GM08714 (cell line): ENCODE results near the gene LRFN3.
"Not testable (repeated sequence)": the region's sequence is repeated elsewhere in the genome, so short reads cannot be mapped to it uniquely, and the experiment has no call there.

Source experiments
- H3K4me3 ChIP-seq: fragments of 200-500 bp; sonication (Bioruptor generic); 2 replicates; pipeline ENCODE4 v1.5.1; 2014; ENCODE audit warnings: mild to moderate bottlenecking, low read length, inconsistent platforms
- ZNF274 ChIP-seq: IDR thresholded peaks from 2 replicates; pipeline ENCODE4 v1.6.1; 2012; ENCODE audit warnings: mild to moderate bottlenecking, low read depth, low read length

LRFN3 gene

DNA sequence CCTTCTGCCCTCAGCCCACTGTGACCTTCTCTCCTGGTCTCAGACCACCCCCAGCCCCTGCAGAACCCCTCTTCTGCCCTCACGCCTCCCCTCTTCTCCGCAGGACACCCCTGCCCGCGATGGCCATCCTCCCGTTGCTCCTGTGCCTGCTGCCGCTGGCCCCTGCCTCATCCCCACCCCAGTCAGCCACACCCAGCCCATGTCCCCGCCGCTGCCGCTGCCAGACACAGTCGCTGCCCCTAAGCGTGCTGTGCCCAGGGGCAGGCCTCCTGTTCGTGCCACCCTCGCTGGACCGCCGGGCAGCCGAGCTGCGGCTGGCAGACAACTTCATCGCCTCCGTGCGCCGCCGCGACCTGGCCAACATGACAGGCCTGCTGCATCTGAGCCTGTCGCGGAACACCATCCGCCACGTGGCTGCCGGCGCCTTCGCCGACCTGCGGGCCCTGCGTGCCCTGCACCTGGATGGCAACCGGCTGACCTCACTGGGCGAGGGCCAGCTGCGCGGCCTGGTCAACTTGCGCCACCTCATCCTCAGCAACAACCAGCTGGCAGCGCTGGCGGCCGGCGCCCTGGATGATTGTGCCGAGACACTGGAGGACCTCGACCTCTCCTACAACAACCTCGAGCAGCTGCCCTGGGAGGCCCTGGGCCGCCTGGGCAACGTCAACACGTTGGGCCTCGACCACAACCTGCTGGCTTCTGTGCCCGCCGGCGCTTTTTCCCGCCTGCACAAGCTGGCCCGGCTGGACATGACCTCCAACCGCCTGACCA lies 3.3 kb downstream of the LRFN3 start:
- no peak overlapping the region for H3K4me3 ChIP-seq
- no peak for TF ChIP-seq ZNF274

DNA sequence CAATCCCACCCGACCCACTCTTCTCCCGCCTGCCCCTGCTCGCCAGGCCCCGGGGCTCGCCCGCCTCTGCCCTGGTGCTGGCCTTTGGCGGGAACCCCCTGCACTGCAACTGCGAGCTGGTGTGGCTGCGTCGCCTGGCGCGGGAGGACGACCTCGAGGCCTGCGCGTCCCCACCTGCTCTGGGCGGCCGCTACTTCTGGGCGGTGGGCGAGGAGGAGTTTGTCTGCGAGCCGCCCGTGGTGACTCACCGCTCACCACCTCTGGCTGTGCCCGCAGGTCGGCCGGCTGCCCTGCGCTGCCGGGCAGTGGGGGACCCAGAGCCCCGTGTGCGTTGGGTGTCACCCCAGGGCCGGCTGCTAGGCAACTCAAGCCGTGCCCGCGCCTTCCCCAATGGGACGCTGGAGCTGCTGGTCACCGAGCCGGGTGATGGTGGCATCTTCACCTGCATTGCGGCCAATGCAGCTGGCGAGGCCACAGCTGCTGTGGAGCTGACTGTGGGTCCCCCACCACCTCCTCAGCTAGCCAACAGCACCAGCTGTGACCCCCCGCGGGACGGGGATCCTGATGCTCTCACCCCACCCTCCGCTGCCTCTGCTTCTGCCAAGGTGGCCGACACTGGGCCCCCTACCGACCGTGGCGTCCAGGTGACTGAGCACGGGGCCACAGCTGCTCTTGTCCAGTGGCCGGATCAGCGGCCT lies 4.1 kb downstream of the LRFN3 start:
- no peak for TF ChIP-seq ZNF274

GRCh38 chr19:35940839-35941238 lies 4.7 kb downstream of the LRFN3 start:
- TF ChIP-seq ZNF274 = no peak
- no peak overlapping the region for H3K4me3 ChIP-seq

More for the DNA sequence above, 4.1 kb downstream of the LRFN3 start:
- no peak overlapping the region for H3K4me3 ChIP-seq

- no peak for TF ChIP-seq ZNF274
Measured at GRCh38 chr19:35942235-35942634, 6.1 kb downstream of the LRFN3 start.

GRCh38 chr19:35943321-35944301 lies 7.4 kb downstream of the LRFN3 start:
- no peak for TF ChIP-seq ZNF274
- no peak overlapping the region for H3K4me3 ChIP-seq

More at GRCh38 chr19:35942235-35942634, 6.1 kb downstream of the LRFN3 start:
- no peak overlapping the region for H3K4me3 ChIP-seq

DNA sequence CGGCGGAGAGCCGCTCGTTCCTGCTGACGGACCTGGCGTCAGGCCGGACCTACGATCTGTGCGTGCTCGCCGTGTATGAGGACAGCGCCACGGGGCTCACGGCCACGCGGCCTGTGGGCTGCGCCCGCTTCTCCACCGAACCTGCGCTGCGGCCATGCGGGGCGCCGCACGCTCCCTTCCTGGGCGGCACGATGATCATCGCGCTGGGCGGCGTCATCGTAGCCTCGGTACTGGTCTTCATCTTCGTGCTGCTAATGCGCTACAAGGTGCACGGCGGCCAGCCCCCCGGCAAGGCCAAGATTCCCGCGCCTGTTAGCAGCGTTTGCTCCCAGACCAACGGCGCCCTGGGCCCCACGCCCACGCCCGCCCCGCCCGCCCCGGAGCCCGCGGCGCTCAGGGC lies 8.4 kb downstream of the LRFN3 start:
- no peak overlapping the region for H3K4me3 ChIP-seq
- no peak for TF ChIP-seq ZNF274

- no peak overlapping the region for H3K4me3 ChIP-seq
- TF ChIP-seq ZNF274 = no peak
Measured at GRCh38 chr19:35945121-35945790, 9.1 kb downstream of the LRFN3 start.

DNA sequence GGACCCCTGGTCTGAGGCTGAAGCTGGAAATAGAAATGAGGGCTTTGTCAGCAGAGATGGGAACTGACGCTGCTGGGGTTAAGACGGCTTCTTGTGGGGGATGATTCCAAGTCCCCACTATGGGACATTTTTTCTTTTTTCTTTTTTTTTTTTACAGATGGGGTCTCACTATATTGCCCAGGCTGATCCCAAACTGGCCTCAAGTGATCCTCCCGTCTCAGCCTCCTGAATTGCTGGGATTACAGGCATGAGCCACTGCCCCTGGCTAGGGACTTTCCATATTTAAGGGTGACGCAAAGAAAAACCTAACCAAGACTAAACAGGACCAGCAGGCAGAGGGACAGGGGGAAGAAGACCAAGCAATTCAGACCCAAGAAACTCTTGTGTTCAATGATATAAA lies 10.0 kb downstream of the LRFN3 start:
- no peak overlapping the region for H3K4me3 ChIP-seq
- no peak for TF ChIP-seq ZNF274

DNA sequence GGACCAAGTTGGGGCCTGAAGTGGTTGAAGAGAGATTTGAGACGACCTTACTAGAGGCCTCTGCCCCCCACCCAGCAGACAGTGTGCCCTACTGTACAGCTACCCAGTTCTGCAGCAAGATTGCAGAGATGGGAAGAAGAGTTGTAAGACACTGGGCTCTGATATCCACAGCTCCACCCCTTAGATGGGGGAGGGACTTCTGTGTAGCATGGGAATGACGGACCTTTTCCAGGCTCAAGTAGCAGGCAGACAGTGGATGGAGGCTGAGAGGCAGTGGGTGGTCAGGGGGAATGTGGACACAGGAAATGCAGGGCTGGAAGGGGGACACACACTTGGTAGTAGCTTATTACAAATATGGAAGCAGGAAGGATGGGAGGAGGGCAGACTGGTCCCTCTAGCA lies 13.0 kb downstream of the LRFN3 start:
- no peak overlapping the region for H3K4me3 ChIP-seq
- no peak for TF ChIP-seq ZNF274

DNA sequence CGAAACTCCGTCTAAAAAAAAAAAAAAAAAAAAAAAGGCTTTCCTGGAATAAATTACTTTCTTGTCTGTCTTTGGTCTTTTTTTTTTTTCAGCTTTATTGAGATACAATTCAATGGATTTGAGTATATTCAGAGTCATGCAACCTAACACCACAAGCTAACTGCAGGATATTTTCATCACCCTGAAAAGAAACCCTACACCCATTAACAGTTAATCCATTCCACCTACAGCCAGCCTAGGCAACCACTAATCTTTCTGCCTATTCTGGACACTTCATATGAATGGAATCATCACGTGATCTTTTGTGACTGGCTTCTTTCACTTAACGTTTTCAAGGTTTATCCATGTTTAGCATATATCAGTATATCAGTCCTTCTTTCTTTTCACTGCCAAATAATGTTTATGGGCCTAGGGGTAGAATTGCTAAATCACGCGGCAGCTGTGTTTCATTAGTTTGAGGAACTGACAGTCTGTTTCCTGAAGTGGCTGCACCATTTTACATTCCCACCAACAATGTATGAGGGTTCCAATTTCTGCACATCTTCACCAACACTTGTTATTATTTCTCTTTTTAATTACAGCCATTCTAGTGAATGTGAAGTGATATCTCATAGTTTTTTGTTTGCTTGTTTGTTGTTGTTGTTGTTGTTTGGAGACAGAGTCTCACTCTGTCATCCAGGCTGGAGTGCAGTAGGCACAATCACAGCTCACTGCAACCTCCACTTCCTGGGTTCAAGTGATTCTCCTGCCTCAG lies 19.9 kb downstream of the LRFN3 start:
- H3K4me3 ChIP-seq = no peak overlapping the region
- no peak for TF ChIP-seq ZNF274

- H3K4me3 ChIP-seq = not testable (repeated sequence)
Measured at GRCh38 chr19:35957411-35957810, 21.2 kb downstream of the LRFN3 start.

DNA sequence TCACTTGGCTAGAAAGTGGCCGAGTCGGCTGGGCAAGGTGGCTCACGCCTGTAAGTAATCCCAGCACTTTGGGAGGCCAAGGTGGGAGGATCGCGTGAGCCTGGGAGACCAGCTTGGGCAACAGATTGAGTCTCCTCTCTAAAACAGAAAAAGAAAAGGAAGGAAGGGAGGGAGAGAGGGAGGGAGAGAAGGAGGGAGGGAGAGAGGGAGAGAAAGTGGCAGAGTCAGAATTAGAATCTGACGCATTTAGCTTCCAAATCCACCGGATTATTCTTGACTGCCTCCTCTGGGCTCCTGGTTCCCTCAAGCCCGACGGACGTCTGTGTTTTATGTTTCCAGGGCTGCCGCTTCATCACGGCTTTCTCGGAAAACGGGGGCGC lies 22.5 kb downstream of the LRFN3 start:
- H3K4me3 ChIP-seq = no peak overlapping the region
- TF ChIP-seq ZNF274 = no peak
